ENCODE results near the gene CCDC152.

DNA sequence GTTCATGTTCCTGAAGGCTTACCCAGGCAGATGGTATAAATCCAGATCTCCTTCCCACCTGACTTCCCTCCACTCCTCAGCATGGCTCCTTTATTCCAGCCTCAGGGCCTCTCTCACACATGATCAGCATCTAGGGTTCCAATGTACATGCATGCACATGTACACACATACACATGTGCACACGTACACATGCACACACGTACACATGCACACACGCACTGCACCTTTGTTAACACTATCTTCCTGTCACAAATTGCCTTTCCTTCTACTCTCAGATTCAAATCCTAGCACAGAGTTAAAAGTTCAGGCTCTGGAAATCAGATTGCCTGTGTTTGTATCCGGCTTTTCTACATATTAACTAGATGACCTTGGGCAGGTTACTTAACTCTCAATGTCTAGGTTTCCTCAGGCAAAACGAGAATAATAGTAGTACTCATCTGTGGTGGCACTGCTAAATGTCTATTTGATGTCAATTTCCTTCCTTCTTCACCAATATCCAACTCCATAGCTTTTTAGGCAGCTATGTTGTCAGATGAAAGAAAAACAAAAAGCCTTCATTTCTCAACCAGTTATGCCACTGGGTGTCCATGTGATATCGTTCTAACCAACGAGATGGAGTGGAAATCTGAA, 67.8 kb downstream of the CCDC152 start:
- no peak for TF ChIP-seq EZH2phosphoT487 (IDR thresholded peaks at IDR 0.05; ENCODE audit: borderline replicate concordance)
- TF ChIP-seq, protein P1, sequence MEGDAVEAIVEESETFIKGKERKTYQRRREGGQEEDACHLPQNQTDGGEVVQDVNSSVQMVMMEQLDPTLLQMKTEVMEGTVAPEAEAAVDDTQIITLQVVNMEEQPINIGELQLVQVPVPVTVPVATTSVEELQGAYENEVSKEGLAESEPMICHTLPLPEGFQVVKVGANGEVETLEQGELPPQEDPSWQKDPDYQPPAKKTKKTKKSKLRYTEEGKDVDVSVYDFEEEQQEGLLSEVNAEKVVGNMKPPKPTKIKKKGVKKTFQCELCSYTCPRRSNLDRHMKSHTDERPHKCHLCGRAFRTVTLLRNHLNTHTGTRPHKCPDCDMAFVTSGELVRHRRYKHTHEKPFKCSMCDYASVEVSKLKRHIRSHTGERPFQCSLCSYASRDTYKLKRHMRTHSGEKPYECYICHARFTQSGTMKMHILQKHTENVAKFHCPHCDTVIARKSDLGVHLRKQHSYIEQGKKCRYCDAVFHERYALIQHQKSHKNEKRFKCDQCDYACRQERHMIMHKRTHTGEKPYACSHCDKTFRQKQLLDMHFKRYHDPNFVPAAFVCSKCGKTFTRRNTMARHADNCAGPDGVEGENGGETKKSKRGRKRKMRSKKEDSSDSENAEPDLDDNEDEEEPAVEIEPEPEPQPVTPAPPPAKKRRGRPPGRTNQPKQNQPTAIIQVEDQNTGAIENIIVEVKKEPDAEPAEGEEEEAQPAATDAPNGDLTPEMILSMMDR (conservative IDR thresholded peaks at IDR 0.05; ENCODE audit: low read length): no peak
